Cerebellar cortex (tissue), 1 donor: ENCODE results near the gene ITGAV.

Experiments
- DNase-seq: peaks from one replicate; pipeline ENCODE4 v3.0.0-alpha.2; 2015; ENCODE audit warnings: low spot score

The ITGAV gene

GRCh38 chr2:186669146-186669545 is 79.3 kb downstream of the ITGAV start:
- DNase-seq, result no peak

- DNase-seq, result no peak
These were observed 81.0 kb downstream of the ITGAV start for GRCh38 chr2:186670831-186671230.

- DNase-seq, result no peak
These were observed 85.5 kb downstream of the ITGAV start for GRCh38 chr2:186675380-186675779.

- no peak for DNase-seq
These were observed 93.5 kb downstream of the ITGAV start for GRCh38 chr2:186683341-186683740.

GRCh38 chr2:186687807-186688211 is 98.0 kb downstream of the ITGAV start:
- DNase-seq, result no peak

GRCh38 chr2:186688813-186689212 is 99.0 kb downstream of the ITGAV start:
- DNase-seq, result no peak

GRCh38 chr2:186690786-186691185 is 100.9 kb downstream of the ITGAV start:
- DNase-seq, result no peak

- peak; percentile 57 for DNase-seq
These were observed 101.4 kb downstream of the ITGAV start for GRCh38 chr2:186691231-186691630.

- DNase-seq, result no peak
These were observed 102.0 kb downstream of the ITGAV start for GRCh38 chr2:186691900-186692299.

- peak; percentile 43 for DNase-seq
These were observed 103.6 kb downstream of the ITGAV start for GRCh38 chr2:186693446-186693832.

GRCh38 chr2:186695081-186695756 is 105.4 kb downstream of the ITGAV start:
- DNase-seq, result peak; percentile 75

GRCh38 chr2:186696290-186696689 is 106.4 kb downstream of the ITGAV start:
- DNase-seq, result peak; percentile 49

GRCh38 chr2:186696804-186697203 is 106.9 kb downstream of the ITGAV start:
- no peak for DNase-seq

GRCh38 chr2:186697536-186697935 is 107.7 kb downstream of the ITGAV start:
- DNase-seq, result no peak

GRCh38 chr2:186699742-186700141 is 109.9 kb downstream of the ITGAV start:
- DNase-seq, result no peak

- no peak for DNase-seq
These were observed 112.2 kb downstream of the ITGAV start for GRCh38 chr2:186702006-186702405.

GRCh38 chr2:186702501-186702900 is 112.6 kb downstream of the ITGAV start:
- DNase-seq, result no peak

GRCh38 chr2:186704897-186705296 is 115.0 kb downstream of the ITGAV start:
- DNase-seq, result no peak

GRCh38 chr2:186709529-186710450 is 119.9 kb downstream of the ITGAV start:
- DNase-seq, result peak; percentile 89

GRCh38 chr2:186713691-186714090 is 123.8 kb downstream of the ITGAV start:
- DNase-seq, result no peak

GRCh38 chr2:186714611-186715010 is 124.8 kb downstream of the ITGAV start:
- DNase-seq, result no peak

GRCh38 chr2:186716004-186716403 is 126.1 kb downstream of the ITGAV start:
- no peak for DNase-seq

GRCh38 chr2:186716899-186717298 is 127.0 kb downstream of the ITGAV start:
- DNase-seq, result no peak
